ENCODE results near the gene OR2A5. TPM values are rescaled to one million over a fixed set of nuclear protein-coding genes. Genes with fewer than 3 reads are reported as not detected.

The OR2A5 gene
- total RNA-seq, 1 experiment from 2014 or later: not detected

- intact Hi-C loops (cut with micrococcal nuclease): no loop called here
- ChIA-PET POLR2A (no interaction called here), CTCF (no interaction called here), RAD21 (ENCODE audit: low non-redundant PET in 1 of 2, low total read pairs in 2 of 2, uncharacterized antibody in 2 of 2, unreplicated experiment in 2 of 2) (no interaction called here)
- Histone ChIP-seq H3K27ac (ENCODE audit: low read depth, low read length) (no peak within 1 kb of the TSS), H3K27me3 (ENCODE audit: insufficient read depth, low read length) (no peaks in the 10 kb centered on the region), H3K9me2 (ENCODE audit: insufficient read depth) (no peaks in the 10 kb centered on the region), H3K9me3 (ENCODE audit: control insufficient read depth in 1 of 2, insufficient read depth in 1 of 2, low read depth in 1 of 2, low read length in 2 of 2) (no peaks in the 10 kb centered on the region), H3K9ac (ENCODE audit: low read length) (no peak within 1 kb of the TSS), H3K4me3 (replicated peaks in 1 of 2; ENCODE audit: low read depth in 1 of 2, low read length in 2 of 2) (no peak within 1 kb of the TSS), H3K36me3 (ENCODE audit: control insufficient read depth in 1 of 2, insufficient read depth in 2 of 2, low read length in 2 of 2) (no peaks in the 10 kb centered on the region), H3K79me2 (ENCODE audit: insufficient read depth, low read length) (no peaks in the 10 kb centered on the region), H3K4me1 (ENCODE audit: control insufficient read depth in 1 of 2, insufficient read depth in 2 of 2, low read length in 2 of 2) (no peaks in the 10 kb centered on the region), H4K20me1 (ENCODE audit: insufficient read depth) (no peaks in the 10 kb centered on the region), H2AFZ (ENCODE audit: low read depth, low read length, poor library complexity, severe bottlenecking) (no peak within 1 kb of the TSS), H3K4me2 (ENCODE audit: low read length) (no peak within 1 kb of the TSS)
- no peak for ATAC-seq
- TF ChIP-seq ZNF274 (IDR thresholded peaks at IDR 0.05; ENCODE audit: low read depth, low read length): no peak
- TF ChIP-seq ATF3 (IDR thresholded peaks at IDR 0.05): no peak
- TF ChIP-seq SP1 (IDR thresholded peaks at IDR 0.05; ENCODE audit: low read depth): no peak
- TF ChIP-seq CTCF (IDR thresholded peaks at IDR 0.05 in 2 of 3, conservative IDR thresholded peaks at IDR 0.05 in 1 of 3; ENCODE audit: borderline replicate concordance in 1 of 3, insufficient read depth in 1 of 3, low read depth in 2 of 3, low read length in 2 of 3): no peak
- TF ChIP-seq YY1 (IDR thresholded peaks at IDR 0.05; ENCODE audit: extremely low read depth, insufficient replicate concordance, low read depth, low read length): no peak
- TF ChIP-seq POLR2A (IDR thresholded peaks at IDR 0.05; ENCODE audit: borderline replicate concordance, extremely low read depth, insufficient read depth, insufficient read length): no peak
- no peak for TF ChIP-seq FOSL1 (IDR thresholded peaks at IDR 0.05; ENCODE audit: low read depth)
- TF ChIP-seq SIN3A (IDR thresholded peaks at IDR 0.05; ENCODE audit: low read depth): no peak
- no peak for TF ChIP-seq JUND (IDR thresholded peaks at IDR 0.05)
- TF ChIP-seq EGR1 (IDR thresholded peaks at IDR 0.05; ENCODE audit: low read depth): no peak
- TF ChIP-seq SRF (IDR thresholded peaks at IDR 0.05; ENCODE audit: low read depth): no peak
- TF ChIP-seq TCF7L2 (IDR thresholded peaks at IDR 0.05; ENCODE audit: borderline replicate concordance, extremely low read depth, insufficient read depth, insufficient read length): no peak
- TF ChIP-seq POLR2AphosphoS5 (IDR thresholded peaks at IDR 0.05; ENCODE audit: low read depth, low read length): no peak
- TF ChIP-seq RAD21 (IDR thresholded peaks at IDR 0.05; ENCODE audit: low read depth): no peak
- TF ChIP-seq ZBTB33 (IDR thresholded peaks at IDR 0.05; ENCODE audit: extremely low read depth, insufficient replicate concordance, low read length): no peak
- BruUV-seq (replicated peaks): no TSS peak
- DNase-seq (ENCODE audit: low read depth, low spot score): no peak
These were observed 37.2 kb downstream of the OR2A5 start, which contains the start of gene OR2A12 for GRCh38 chr7:144085978-144086377. Gene OR2A12 (plus strand): TSS chr7:144086278. CDS start chr7:144095108, 8,830 bp downstream.

Data from HCT116 (cell line).